K562 (cell line): Measurements from ENCODE around the gene SLC6A13. TPM values are rescaled to one million over a fixed set of nuclear protein-coding genes. Genes with fewer than 3 reads are reported as not detected.

ENCODE experiments used
- ATAC-seq: fragments of 200-7000 bp; cut with Tn5 transposase; 3 replicates; pipeline ENCODE4 v1.9.1; 2020; ENCODE audit warnings: moderate library complexity
- BruUV-seq: library from RNA; stranded (reverse); fragments of 400-500 nt; replicated peaks from 2 replicates; lab custom pipeline; 2021; lab: Mats Ljungman, UMichigan
- CTCF ChIA-PET: fragments of 300-600 bp; formaldehyde crosslinking; extraction: SDS; loops from one replicate; lab custom pipeline; 2021; ENCODE audit warnings: low intra/inter-chr PET ratio; lab: Yijun Ruan, JAX
- POLR2A ChIA-PET: fragments of 300-600, 350-650 bp; sonication (Branson Sonifier 250); formaldehyde crosslinking; extraction: SDS; loops from one replicate; lab custom pipeline; 2021; ENCODE audit warnings: antibody characterized with exemption, inconsistent platforms; lab: Yijun Ruan, JAX
- DNase-seq, 4 experiments: peaks; one replicate each; pipeline versions ENCODE4 v3.0.0 to v3.0.0-alpha.2; 2011 to 2018; ENCODE audit warnings: low spot score in 3 of 4, mixed read lengths in 3 of 4; ENCODE audit errors: extremely low read depth in 1 of 4
- FAIRE-seq: peaks from 2 replicates; lab custom pipeline; 2011; peaks lifted over from hg19 to GRCh38; lab: Jason Lieb, UNC
- H2AFZ ChIP-seq: 2 replicates; pipeline ENCODE4 v1.6.0; 2011; ENCODE audit warnings: low read depth, low read length, control low read depth, inconsistent platforms
- H3K27ac ChIP-seq: fragments of 200-600 bp; 3 replicates; pipeline ENCODE4 v1.8.0; 2011; ENCODE audit warnings: low read depth, mild to moderate bottlenecking, control low read depth, inconsistent platforms, low read length, moderate library complexity, mixed read lengths; ENCODE audit errors: extremely low read depth
- H3K27me3 ChIP-seq, 2 experiments: fragments of 300-600 bp in 1 of 2; 2 replicates in 1 of 2; 3 replicates in 1 of 2; pipeline versions ENCODE4 v1.6.0 to v1.8.0; 2011; ENCODE audit warnings: inconsistent platforms in 2 of 2, low read length in 2 of 2, mild to moderate bottlenecking in 1 of 2, mixed read lengths in 1 of 2, moderate library complexity in 1 of 2; ENCODE audit not compliant: control insufficient read depth in 2 of 2, insufficient read depth in 2 of 2
- H3K36me3 ChIP-seq: fragments of 300-600 bp; 3 replicates; pipeline ENCODE4 v1.8.0; 2011; ENCODE audit warnings: mild to moderate bottlenecking, low read length, inconsistent platforms; ENCODE audit not compliant: control insufficient read depth, insufficient read depth
- H3K4me1 ChIP-seq, 2 experiments: fragments of 200-600 bp in 1 of 2; replicated peaks in 1 of 2; 2 replicates in 1 of 2; 3 replicates in 1 of 2; pipeline versions ENCODE4 v1.5.1 to v1.8.0; 2011; ENCODE audit warnings: inconsistent platforms in 2 of 2, low read length in 2 of 2, mild to moderate bottlenecking in 1 of 2, mixed read lengths in 1 of 2, moderate library complexity in 1 of 2; ENCODE audit not compliant: control insufficient read depth in 2 of 2, insufficient read depth in 2 of 2
- H3K4me2 ChIP-seq: 2 replicates; pipeline ENCODE4 v1.6.1; 2011; ENCODE audit warnings: low read length, control low read depth, inconsistent platforms, mixed read lengths; ENCODE audit not compliant: insufficient read depth
- H3K4me3 ChIP-seq: fragments of 200-600 bp; sonication (generic), shearing (Covaris generic); 2 replicates; pipeline ENCODE4 v1.5.1; 2016; ENCODE audit warnings: control low read depth, inconsistent platforms
- H3K79me2 ChIP-seq: fragments of 200-600 bp; 3 replicates; pipeline ENCODE4 v1.8.0; 2011; ENCODE audit warnings: low read length, inconsistent platforms; ENCODE audit not compliant: control insufficient read depth, insufficient read depth
- H3K9ac ChIP-seq, 2 experiments: 2 replicates each; pipeline versions ENCODE4 v1.6.0 to v1.6.1; 2011; ENCODE audit warnings: low read depth in 2 of 2, low read length in 2 of 2, control low read depth in 1 of 2, inconsistent platforms in 1 of 2, mild to moderate bottlenecking in 1 of 2, mixed read lengths in 1 of 2; ENCODE audit not compliant: insufficient read depth in 1 of 2
- H3K9me1 ChIP-seq: one replicate; pipeline ENCODE4 v1.6.0; 2011; ENCODE audit warnings: inconsistent platforms, mild to moderate bottlenecking, low read length, moderate library complexity; ENCODE audit not compliant: control insufficient read depth, insufficient read depth
- H3K9me3 ChIP-seq: replicated peaks from 2 replicates; pipeline ENCODE4 v1.5.1; 2011; ENCODE audit warnings: low read depth, low read length, inconsistent platforms; ENCODE audit not compliant: control insufficient read depth, insufficient read depth
- H4K20me1 ChIP-seq: replicated peaks from 2 replicates; pipeline ENCODE4 v1.6.1; 2011; ENCODE audit warnings: low read length, inconsistent platforms, mixed read lengths; ENCODE audit not compliant: control insufficient read depth, insufficient read depth
- FOSL1 ChIP-seq: fragments of 200-800 bp; sonication (Bioruptor generic); conservative IDR thresholded peaks from 2 replicates; pipeline ENCODE4 v1.6.1; 2016; ENCODE audit warnings: missing genetic modification characterization, missing compliant biosample characterization
- USF2 ChIP-seq: sonication (generic); formaldehyde crosslinking; IDR thresholded peaks from 2 replicates; pipeline ENCODE4 v1.5.0; 2020; ENCODE audit warnings: missing genetic modification reagents
- WGBS: fragments of 100-300 bp; shearing (Covaris generic); methylation state at CpG from one replicate; pipeline ENCODE4 v1.1.6; 2016; ENCODE audit warnings: low coverage, mixed read lengths; ENCODE audit not compliant: insufficient coverage; ENCODE audit errors: missing lambda C conversion rate; 5-methylcytosine and 5-hydroxymethylcytosine counted together
- in situ Hi-C: fragments of 300-500 bp; cut with MboI; formaldehyde crosslinking; loops from 4 replicates; pipeline ENCODE4 v1.15.0; 2018; ENCODE audit warnings: inconsistent platforms, mixed read lengths
- intact Hi-C: fragments of 100-400 bp; cut with micrococcal nuclease; formaldehyde crosslinking; loops from 2 replicates; pipeline ENCODE4 v1.14.2; 2022
- polyA plus RNA-seq, 8 experiments: library from polyadenylated mRNA; depleted of rRNA in 4 of 8; stranded (reverse) in 5 of 8; unstranded in 3 of 8; fragments of >200 nt; fragmentation: Nextera tagmentation in 2 of 8; fragmentation: Illumina TruSeq in 1 of 8; extraction: Ambion mirVana in 2 of 8; extraction: Trizol in 1 of 8; gene quantifications; 2 replicates each; pipeline versions ENCODE4 v1.2.1 to v1.2.3, GENCODE V29; 2011 to 2014; ENCODE audit warnings: inconsistent platforms in 1 of 8, missing spikeins in 1 of 8
- total RNA-seq, 7 experiments: library from RNA; depleted of rRNA in 6 of 7; stranded (reverse); fragments of >200 nt in 6 of 7; fragmentation: Illumina TruSeq in 2 of 7; extraction: Trizol in 2 of 7; gene quantifications; 2 replicates each; pipeline versions ENCODE4 v1.2.1 to v1.2.3, GENCODE V29; 2011 to 2021; ENCODE audit warnings: low replicate concordance in 1 of 7

Gene SLC6A13
- total and polyA plus RNA-seq, 9 of the 15 experiments (the other 6 are each of a cell fraction or from before 2014, with no cell fraction given) = 0.06 to 0.33 (median 0.22) TPM; not detected in 4

GRCh38 chr12:232731-233614 is 29.7 kb downstream of the SLC6A13 start:
- POLR2A ChIA-PET = interaction anchor here (0.5 kb wide), 2 partner anchors 15 to 168 kb away, joined by 3 read pairs; partner anchors contain the start of gene CCDC77
- Histone ChIP-seq H4K20me1 (no peaks in the 10 kb centered on the region), H3K4me2 (no peak overlapping the region), H2AFZ (no peak overlapping the region; the same call in 1 of the 2 replicates), H3K9me3 (0 out of 2 replicates have a peak, but pooled peaks cover 1% of the 10 kb centered on the region), H3K4me1 (no peaks in the 10 kb centered on the region; a peak in 1 of 5 replicates), H3K27ac (no peak overlapping the region), H3K27me3 (peaks cover 4 to 52% of the 10 kb centered on the region in 2 experiments; a peak in 4 of 5 replicates), H3K9ac (no peak overlapping the region), H3K36me3 (no peaks in the 10 kb centered on the region), H3K4me3 (no peak overlapping the region), H3K9me1 (no peaks in the 10 kb centered on the region), H3K79me2 (no peaks in the 10 kb centered on the region)
- in situ Hi-C loops = no loop called here
- ATAC-seq (no peak), FAIRE-seq (no peak), DNase-seq (no peak)
- CTCF ChIA-PET = no interaction called here
- WGBS = 4% methylated on average over 13 of the region's 19 CpGs
- TF ChIP-seq USF2 (CRISPR knock-in tag) (peak; percentile 14; the same call in 1 of the 2 replicates), FOSL1 (no peak)
- intact Hi-C loops = no loop called here
- no TSS peak for BruUV-seq
